CMK (cell line): ENCODE measurements around the gene DLX5.

ENCODE experiments used
- DNase-seq: peaks from one replicate; pipeline ENCODE4 v3.0.0-alpha.2; 2010; ENCODE audit warnings: low read depth

The DLX5 gene

DNA sequence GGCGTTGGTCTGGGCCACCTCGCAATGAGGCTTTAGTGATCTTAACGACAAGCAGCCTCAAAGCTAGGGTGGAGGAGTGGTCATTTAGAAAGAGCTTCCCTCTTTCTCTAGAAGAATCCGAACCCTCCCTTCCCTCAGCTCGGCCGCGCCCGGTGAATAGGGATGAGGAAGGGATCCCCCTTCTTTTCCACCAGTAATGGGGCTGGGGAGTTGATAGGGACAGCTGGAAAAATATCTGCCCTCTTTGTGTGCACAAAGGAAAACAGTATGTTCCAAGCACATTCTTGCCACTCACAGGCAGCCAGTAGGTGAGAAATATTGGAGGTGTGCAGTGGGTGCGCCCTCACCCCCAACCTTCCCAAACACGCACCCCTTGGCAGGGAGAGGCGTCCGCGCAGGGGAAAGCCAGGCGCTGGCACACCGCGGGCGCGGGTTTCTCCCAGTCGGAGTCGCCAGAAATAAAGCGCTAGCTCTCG lies 6.5 kb downstream of the DLX5 start:
- no peak for DNase-seq

DNA sequence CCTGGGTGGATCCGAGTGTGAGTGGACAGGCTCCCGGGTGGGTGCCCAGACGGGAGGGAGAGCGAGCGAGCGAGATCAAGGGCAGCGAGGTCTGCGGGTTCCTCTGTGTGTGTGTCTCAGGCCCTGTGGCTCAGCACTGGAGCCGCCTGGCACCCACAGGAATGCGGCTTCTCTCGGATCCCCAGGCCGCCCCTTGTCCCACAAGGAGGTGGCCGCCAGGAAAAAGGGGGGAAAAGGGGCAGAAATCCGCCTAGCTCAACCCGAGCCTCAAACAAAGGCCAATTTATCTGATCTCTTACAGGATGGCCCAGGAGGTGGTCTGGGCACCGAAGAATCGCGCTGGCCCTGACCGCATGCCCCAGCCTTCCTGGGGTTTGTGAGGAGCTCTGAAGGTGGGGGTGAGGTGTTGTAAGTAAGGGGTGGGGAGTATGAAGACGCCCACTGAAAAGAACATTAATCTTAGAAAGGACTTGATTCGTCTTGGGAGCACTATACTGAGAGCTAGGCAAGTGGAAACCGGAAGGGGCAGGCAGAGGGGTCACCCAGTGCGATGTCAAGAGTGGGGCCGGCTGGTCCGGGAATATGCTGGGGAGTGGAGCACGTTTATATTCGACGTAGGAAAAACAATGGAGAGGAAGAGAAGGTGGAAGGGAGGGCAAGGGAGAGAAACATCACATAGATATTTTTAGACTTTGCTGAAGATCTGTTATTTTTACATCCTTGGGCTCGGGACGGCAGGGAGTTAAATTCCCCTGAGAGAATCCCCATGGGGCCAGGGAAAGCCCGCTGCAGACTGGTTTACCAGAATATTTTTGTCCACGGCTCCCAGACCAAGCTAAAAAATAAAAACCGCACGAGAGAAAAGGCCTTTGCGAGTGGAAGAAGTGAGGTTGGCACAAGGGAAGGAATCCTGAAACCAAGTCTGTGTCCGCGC lies 7.2 kb downstream of the DLX5 start:
- no peak for DNase-seq

DNA sequence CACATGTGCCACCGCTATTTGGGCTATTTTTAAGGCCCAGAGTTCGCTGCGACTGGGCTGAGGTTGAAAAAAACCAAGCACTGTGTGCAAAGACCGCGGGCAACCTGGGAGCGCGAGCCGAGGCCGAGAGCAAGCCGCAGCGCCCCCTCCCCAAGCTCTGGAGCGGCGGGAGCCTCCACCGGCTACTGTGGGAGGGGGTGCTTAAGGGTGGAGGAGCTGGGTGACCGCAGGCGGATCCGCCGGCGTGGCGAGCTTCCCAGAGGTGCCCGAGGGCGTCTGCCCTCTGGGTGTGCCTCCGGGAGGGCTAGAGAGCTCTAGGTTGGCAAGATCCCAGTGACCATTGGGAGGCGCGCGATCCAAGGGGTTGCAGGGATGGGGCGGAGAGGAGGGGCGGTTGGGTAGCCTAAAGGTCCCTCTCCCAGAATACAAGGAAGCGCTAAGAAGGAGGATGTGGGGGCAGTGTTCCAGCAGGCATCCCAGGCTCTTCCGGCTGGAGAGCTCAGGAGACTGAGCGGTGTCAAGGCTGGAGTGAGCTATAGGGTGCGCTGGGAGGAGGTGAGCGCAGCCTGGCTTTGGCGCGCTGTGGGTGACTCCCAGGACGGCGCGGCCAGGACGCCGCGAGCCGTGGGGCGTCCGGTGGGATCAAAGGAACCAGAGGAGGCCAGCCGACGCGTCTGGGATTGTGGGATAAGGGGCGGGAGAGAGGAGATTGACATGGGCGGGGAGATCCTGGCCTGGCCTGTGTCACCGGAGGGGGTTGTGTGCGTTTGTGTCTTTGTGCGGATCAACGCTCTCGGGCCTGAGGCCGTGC lies 8.0 kb downstream of the DLX5 start:
- no peak for DNase-seq

DNA sequence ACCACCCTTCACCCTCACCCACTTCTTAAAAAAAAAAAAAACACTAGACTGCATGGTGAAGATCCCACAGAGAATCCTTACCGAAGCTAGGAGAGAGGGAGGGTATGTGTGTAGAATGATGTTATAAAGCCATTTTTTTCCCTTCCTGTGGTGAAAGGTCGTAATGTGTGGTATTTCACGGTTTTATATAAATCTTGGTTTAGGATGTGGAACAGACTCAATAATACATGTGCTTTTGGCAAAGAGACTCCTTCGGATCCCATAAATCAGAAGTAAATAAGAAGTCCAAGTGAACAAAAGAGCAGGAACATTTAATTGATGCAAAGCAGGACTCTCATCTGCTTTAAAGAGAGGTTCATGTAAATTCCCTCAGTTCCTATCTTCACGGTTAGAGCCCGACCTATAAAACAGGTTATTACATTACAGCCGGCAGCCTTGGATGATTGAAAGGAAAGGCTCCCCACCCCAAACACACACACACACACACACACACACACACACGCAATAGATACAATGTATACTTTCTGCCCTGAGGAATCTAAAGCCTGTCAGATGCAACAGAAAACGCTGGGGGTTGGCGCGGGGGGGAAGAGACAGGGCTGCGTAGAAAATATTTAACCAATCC lies 8.8 kb downstream of the DLX5 start:
- DNase-seq: no peak

DNA sequence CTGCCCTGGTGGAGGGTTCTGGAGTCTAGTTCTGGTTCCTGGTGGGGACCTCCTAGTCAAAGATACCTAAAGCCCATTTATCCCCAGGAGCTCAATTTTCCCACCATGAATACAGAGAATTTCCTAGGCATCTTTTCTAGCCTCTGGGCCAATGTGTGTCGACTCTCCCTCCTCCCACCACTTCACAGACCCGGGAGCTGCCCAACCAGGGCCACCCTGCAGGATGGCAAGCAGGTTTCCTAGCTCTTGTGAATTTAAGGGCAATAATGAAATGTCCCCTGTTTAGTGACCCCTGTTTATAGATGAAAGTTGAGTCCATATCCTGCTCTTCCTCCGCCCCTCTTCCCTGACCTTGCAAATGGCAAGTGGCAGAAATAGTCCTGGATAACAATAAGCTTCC lies 9.4 kb downstream of the DLX5 start:
- DNase-seq: no peak

DNA sequence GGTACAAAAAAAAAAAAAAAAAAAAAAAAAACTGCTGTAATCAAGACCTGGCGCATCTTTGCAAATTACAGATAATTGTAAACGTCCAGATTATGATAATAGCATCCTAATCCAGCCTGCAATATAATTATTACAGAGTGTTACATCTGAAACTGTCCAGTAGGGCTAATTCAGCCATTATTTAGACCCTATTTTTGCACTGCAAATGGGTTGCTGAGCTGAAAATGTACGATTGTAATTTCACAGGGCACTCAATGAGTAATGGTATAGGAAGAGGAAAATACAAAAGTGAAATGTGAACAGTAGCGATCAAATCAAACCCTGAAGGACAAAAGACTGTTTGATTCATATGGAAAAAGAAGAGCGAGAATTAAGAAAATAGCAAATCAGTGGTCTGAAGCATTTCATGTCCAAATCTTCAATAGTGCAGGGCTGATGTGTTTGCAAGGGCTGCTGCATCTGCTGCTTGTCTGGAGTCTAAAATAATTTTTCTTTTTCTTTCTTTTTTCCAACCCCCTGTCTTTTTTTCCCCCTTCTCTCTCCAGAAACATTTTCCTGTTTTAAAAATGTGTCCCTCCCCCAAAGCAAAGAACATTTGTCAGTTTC lies 10.4 kb downstream of the DLX5 start:
- no peak for DNase-seq

DNA sequence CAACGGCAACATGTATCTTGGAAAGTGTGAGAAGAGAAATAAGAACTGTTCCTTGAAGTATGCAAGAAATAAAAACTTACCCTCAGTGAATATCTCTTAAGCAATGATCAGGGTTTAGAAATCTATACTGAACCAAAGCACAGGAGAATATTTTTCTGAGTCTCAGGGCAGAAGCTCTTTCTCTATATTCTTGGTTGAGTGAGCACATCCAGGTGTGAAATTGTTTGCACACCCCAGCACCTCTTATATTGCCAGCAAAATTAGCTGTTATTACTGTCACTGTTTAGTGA lies 10.8 kb downstream of the DLX5 start:
- DNase-seq: no peak

DNA sequence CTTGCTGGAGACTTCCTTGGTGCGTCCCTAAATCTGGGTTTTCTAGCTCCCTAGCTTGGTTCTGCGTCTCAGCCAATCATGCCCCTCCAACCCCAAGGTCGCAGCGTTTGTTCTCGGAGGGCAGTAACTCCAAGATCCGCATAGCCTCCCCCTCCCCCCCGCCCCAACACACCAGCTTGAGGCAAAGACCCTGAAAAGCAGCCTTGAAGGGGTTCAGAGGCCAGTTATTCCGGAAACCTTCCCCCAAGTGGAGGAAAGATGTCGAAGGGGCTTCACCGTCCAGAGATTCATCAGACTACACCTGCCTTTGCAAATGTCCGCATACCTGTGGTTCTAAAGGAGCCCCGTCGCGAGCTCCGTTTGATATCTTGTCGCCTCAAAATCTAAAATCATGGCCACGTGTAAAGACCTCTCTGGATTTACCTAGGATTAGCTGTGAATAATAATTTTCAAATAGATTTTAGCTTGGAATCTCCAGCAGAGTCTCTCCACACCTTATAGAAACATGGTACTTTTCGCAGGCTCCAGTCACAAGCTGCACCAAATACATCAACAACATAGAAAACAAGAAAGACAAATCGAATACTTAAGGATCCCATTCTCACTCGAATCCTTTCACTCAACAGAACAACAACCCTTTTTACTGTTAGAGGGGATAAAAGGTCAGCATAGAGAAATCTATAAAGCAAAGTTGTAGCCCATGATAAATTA lies 11.3 kb downstream of the DLX5 start:
- DNase-seq: no peak

DNA sequence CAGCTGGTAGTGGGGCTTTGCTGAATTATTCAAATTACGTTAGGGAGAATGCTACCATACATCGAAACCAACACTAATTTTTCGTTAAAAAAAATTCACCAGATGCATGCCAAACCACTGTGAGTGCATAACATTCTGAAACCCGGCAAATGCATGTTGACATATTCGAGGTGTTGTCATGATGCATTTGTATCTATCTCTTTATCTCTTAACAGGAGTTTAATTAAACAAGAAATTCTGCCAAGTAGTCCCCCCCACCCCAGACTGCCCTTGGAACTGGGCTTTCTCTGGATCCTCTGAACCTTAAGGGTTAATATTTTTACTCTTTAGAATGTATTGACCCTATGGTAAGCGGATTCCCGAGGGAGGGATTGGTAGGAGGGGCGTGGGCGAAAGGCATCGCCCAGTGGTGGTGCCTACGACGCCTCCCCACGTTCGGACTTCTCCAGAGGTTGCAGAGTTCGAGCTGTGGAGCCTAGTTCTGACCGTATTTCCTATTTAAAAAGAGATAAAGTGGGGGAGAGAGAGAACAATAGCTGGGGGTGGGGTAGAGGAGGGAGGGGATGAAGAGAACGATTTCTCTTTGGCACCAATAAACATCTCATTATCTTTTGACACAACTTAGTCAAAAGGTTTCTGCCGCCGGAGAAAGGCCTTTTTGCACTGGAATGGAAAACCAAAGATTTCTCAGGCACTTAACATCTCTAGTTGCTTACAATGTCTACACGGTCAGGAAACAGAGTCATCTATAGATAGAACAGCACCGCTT lies 12.1 kb downstream of the DLX5 start:
- DNase-seq: no peak

DNA sequence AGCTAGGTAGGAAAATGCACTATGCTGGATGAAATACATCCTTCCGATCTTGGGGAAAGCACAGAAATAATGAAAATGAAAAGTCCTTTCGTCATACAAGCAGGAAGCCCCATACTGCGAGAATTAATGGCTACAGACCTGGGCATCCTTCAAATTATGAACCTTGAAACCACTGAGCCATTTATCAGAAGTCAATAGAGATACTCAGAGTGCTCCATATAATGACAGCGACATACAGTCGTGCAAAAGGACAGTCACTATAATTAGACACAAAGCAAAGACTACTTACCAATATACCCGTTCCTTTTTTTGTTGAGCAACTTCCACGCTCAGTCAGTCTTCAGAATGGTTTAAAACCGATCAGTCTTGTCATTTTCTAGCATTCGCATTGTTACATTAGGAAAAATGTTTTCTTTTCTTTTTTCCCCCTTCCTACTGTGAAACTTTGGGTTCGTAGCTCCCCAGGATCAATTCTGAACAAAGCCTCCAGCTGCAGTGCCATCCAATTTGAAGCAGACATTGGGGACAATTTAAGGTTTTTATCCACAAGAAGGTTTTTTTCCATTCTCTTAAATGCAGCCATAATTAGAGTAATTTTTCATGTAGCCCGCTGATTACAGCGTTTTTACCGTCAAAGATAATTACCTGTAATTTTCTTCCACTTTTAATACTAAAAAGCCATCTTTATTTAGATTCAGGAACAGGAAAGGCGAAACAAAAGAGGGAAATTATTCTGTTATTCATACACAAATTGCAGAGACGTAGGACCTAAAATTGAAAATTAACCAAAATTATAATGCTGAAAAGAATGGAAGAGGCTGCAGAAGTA lies 12.9 kb downstream of the DLX5 start:
- DNase-seq: no peak

DNA sequence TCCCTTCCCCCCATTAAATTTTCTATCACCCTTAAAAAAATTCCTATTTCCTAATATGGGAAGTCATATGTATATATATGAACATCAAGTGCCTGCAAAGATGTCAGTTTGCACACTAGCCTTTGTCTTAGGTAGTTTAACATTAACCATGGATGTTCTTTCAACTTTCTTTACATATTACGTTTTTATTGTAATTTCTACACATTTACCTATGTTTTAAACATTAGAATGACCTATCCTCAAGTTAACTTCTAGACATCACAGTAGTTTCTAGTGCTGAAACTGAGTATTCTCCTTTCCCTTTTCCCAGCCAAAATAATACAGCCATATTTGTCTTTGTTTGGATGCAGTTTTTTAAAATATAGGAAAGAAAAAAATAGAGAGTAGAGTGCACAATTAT lies 13.5 kb downstream of the DLX5 start:
- no peak for DNase-seq

DNA sequence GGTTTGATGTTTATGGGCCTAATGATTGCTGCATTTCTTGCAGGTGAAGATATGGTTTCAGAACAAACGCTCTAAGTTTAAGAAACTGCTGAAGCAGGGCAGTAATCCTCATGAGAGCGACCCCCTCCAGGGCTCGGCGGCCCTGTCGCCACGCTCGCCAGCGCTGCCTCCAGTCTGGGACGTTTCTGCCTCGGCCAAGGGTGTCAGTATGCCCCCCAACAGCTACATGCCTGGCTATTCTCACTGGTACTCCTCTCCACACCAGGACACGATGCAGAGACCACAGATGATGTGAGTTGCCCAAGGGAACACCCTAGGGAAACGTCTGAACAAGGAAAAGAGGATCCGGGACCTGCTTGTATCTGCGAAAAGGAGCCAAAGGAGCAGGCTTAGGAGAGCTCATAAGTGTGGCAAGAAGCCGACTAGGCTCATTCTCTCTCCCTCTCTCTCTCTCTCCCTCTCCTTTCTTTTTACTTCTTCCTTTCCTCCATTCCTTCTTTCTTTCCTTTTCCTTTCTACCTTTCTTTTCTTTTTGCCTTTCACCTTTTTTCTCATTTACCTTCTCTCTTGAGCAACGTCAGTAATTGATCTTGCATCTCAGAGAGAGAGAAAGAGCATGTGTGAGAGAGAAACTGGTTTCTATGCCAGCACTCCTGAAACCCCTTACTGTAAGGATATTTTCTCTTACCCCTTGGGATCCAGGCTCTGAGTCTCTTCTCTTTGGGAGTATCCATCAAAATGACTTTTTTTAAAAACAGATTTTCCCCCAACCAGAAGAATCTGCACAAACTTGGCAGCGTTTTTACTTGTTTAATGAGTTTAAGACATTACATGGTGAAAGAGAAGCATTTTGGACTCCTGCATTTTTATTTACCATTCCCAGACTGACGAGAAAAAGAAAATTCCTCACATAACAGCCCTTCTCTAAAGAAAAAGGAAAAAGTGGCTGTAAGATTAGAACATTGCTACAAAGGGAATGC lies 14.6 kb downstream of the DLX5 start:
- DNase-seq: no peak

DNA sequence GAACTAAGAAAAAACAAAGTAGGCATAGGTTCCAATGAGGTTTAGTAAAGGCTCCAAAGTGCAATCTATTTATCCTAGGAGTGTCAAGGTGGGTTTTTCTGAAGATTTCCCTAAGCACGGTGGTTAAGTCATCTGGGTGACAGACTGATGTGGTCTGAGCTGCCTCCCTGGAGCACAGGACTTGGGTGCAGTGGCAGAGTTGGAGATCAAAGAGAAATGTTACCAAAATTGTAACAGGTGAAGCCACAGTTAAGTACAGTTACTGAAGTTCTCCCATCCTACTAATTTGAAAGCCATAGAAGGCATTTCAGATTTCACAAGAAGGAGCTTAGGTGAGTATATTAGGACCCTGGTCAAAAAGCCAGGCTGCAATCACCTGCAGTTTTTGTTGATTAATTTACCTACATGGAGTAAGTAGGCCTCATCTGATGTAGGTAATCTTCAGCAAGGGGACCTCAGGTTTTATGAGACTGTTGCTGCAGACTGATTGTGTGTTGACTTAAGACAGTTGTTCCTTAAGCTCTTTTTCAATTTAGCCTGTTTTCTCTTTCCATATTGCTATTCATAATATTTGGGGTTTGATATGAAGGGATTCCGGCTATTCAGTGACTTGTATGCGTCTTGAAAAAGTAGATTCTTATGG lies 16.2 kb downstream of the DLX5 start:
- no peak for DNase-seq

DNA sequence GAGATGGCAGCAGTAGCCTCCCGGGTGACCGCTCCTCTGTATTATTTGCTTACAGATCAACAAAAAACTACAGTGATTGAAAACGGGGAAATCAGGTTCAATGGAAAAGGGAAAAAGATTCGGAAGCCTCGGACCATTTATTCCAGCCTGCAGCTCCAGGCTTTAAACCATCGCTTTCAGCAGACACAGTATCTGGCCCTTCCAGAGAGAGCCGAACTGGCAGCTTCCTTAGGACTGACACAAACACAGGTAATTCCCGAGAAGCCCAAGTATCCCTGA lies 17.1 kb downstream of the DLX5 start:
- DNase-seq: no peak

DNA sequence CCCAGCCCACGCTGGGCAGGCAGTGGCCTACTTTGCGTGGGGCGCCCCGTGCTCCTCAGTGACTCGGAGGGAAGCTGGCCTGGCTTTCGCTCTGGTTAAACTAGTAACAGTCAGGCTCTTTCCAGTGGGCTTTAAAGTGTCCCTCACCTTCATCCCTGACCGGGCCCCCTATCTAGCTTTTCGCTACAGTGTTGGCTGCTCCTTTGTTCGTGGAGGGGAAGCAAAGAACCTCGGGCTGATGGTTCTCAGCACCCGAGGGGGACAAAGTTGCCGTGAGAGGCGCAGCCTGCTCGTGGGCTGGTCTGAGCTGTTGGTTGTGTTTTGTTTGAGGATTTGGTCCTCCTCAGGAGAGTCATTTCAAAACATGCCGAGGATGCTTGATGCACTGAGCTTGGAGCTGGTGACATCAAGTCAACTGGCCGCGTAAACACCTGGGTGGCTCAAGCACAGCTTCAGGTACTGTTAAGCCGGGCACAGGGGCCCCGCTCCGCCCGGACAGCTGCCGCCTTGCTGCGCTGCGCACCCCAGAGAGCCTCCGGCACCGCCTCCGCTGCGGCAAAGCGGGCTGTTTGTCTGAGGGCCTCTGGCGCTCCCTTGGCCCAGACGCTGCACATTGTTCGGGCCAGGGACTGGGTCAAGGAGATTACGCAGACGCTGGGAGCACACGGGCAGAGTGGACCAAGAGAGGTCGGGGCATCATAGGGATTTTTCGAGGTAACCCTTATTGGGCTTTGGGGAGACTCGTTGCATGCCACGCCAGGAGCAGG lies 17.6 kb downstream of the DLX5 start:
- no peak for DNase-seq

DNA sequence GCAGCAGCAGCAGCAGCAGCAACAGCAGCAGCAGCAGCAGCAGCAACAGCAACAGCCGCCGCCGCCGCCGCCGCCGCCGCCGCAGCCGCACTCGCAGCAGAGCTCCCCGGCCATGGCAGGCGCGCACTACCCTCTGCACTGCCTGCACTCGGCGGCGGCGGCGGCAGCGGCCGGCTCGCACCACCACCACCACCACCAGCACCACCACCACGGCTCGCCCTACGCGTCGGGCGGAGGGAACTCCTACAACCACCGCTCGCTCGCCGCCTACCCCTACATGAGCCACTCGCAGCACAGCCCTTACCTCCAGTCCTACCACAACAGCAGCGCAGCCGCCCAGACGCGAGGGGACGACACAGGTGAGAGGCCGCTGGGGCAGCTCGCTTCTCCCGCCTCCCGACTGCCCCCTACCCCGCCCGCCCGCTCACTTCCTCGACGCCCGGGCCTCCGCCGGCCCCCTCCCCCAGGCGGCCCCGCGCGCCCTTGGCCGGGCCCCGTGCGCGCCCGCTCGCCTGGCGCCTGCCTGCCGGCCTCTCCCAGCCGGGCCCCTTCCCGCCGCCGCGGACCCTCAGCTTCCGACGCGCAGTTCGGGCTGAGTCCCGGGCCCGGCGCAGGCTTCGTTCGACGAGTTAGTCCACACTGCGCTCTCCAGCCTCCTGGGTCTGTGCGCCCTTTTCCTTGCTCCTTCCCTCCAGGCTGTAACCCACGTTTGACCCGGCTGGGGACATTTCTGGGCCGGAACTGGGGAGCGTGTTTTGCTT lies 18.4 kb downstream of the DLX5 start:
- DNase-seq: no peak
